Activated CD4-positive, alpha-beta T cell treated with anti-CD3 and anti-CD28 coated beads, Interleukin-2, amount 10 ng/mL, durations not matched to agents 7 days and 5 days (primary cell): ENCODE results near the gene MGME1. TPM values are rescaled to one million over a fixed set of nuclear protein-coding genes. Genes with fewer than 3 reads are reported as not detected.
A peak's percentile ranks its signal among the peaks of the same experiment; 100 is the strongest.

Source experiments
- CTCF ChIA-PET: fragments of 350-600 bp; sonication (Branson Sonifier 250); formaldehyde crosslinking; loops from one replicate; lab custom pipeline; 2021; ENCODE audit warnings: antibody characterized with exemption; lab: Charles Lee
- POLR2A ChIA-PET: fragments of 350-600 bp; sonication (Branson Sonifier 250); formaldehyde crosslinking; loops from one replicate; lab custom pipeline; 2021; ENCODE audit warnings: antibody characterized with exemption; lab: Charles Lee
- DNase-seq: peaks from one replicate; pipeline ENCODE4 v3.0.0-alpha.2; 2020
- H3K27ac Mint-ChIP-seq: one replicate; pipeline ENCODE4 v1.8.0; 2021; ENCODE audit warnings: mild to moderate bottlenecking, moderate library complexity, mixed read lengths
- H3K27me3 Mint-ChIP-seq: one replicate; pipeline ENCODE4 v1.8.0; 2021; ENCODE audit warnings: mixed read lengths
- H3K36me3 Mint-ChIP-seq: one replicate; pipeline ENCODE4 v1.8.0; 2021; ENCODE audit warnings: low read depth, mixed read lengths
- H3K4me1 Mint-ChIP-seq: one replicate; pipeline ENCODE4 v1.8.0; 2021; ENCODE audit warnings: mixed read lengths
- H3K4me3 Mint-ChIP-seq: one replicate; pipeline ENCODE4 v1.8.0; 2021; ENCODE audit warnings: mild to moderate bottlenecking, moderate library complexity, mixed read lengths
- H3K9me3 Mint-ChIP-seq: one replicate; pipeline ENCODE4 v1.8.0; 2021; ENCODE audit warnings: mixed read lengths
- total RNA-seq, 2 experiments: library from RNA; stranded (reverse); gene quantifications; one replicate each; pipeline ENCODE4 v1.2.3, GENCODE V29; 2021

Gene MGME1
- total RNA-seq = 10 to 100 TPM; 36.8 to 41.5 TPM

DNA sequence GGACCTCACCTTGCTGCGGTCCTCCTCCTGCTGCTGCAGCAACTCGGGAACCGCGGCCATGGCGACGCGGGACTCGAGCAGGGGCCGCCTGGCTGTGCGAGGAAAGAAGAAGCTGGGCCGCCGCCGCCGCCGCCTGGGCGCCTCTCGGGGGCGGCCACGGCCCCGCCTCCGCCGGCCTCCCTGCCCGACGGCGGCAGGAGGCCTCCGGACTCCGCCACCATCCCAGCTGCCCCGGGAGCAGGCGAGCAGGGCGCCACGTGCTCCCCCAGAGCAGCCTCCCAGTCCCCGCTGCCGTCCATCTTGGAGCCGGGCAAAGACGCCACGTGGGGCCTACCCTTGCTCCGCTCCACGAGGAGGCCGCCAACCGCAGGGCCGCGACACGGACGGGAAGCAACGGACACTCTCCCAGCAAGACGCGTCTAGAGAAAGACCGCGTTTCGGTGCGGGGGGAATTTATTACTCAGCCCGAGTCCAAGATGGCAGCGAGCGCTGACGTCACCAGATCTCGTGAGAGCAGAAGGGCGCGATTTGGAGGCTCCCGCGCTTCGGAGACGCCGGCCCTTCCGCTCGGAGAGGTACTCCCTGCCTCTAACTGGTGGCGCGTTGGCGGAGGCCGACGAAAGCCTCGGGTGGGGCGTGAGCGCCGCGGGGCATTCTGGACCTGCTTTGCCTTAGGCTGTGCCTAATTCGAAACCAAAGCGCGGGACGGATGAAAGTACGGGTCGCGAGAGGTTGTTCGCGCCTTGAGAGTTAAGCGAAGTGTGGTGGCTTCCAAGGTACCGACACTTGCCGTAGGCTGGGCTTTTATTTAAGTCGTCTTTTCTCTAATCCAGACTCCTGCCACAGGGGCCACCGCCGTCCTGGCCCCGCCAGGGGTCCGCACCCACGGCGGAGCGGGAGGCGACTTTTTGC is at the start of gene MGME1, which contains the start of gene SNX5:
Gene MGME1 (plus strand): TSS at position 653 of the 912 bp plus-strand sequence. CDS start 842 bp downstream, outside the sequence.
Gene SNX5 (minus strand): TSS at position 429 of the 912 bp plus-strand sequence. CDS start 369 bp downstream, at position 60.
- peaks cover 54% of the 10 kb centered on the region for H3K4me1 Mint-ChIP-seq
- peak within 1 kb of the TSS; percentile 95 for H3K27ac Mint-ChIP-seq
- H3K4me3 Mint-ChIP-seq = peak within 1 kb of the TSS; percentile 99
- H3K36me3 Mint-ChIP-seq = peaks cover 76% of the 10 kb centered on the region
- ChIA-PET POLR2A (interaction anchor here (0.6 to 1.0 kb wide), 2 partner anchors 24 to 286 kb away, joined by 4 read pairs; no protein-coding TSS in a partner anchor), CTCF (interaction anchor here (0.6 to 1.6 kb wide), 5 partner anchors 10 to 27 kb away, joined by 3 to 6 read pairs (median 4); no protein-coding TSS in a partner anchor)
- peaks cover 1% of the 10 kb centered on the region for H3K9me3 Mint-ChIP-seq
- H3K27me3 Mint-ChIP-seq = no peaks in the 10 kb centered on the region
- peak; percentile 100 for DNase-seq

GRCh38 chr20:17919149-17919548 is 49.7 kb upstream of the MGME1 start:
- H3K36me3 Mint-ChIP-seq = no peaks in the 10 kb centered on the region
- H3K27ac Mint-ChIP-seq = no peak overlapping the region
- H3K4me1 Mint-ChIP-seq = peaks cover 7% of the 10 kb centered on the region
- CTCF ChIA-PET = interaction anchor here (0.7 kb wide), 1 partner anchor 47 kb away, joined by 3 read pairs; no protein-coding TSS in a partner anchor
- H3K27me3 Mint-ChIP-seq = peaks cover 17% of the 10 kb centered on the region
- no peak overlapping the region for H3K4me3 Mint-ChIP-seq
- no peak for DNase-seq
- no peaks in the 10 kb centered on the region for H3K9me3 Mint-ChIP-seq
- POLR2A ChIA-PET = no interaction called here

GRCh38 chr20:17921774-17922173 is 47.0 kb upstream of the MGME1 start:
- Mint-ChIP-seq H3K9me3 (no peaks in the 10 kb centered on the region), H3K4me1 (peaks cover 3% of the 10 kb centered on the region), H3K27ac (no peak overlapping the region), H3K36me3 (no peaks in the 10 kb centered on the region), H3K27me3 (peaks cover 17% of the 10 kb centered on the region), H3K4me3 (no peak overlapping the region)
- DNase-seq = no peak
- ChIA-PET POLR2A (no interaction called here), CTCF (no interaction called here)

DNA sequence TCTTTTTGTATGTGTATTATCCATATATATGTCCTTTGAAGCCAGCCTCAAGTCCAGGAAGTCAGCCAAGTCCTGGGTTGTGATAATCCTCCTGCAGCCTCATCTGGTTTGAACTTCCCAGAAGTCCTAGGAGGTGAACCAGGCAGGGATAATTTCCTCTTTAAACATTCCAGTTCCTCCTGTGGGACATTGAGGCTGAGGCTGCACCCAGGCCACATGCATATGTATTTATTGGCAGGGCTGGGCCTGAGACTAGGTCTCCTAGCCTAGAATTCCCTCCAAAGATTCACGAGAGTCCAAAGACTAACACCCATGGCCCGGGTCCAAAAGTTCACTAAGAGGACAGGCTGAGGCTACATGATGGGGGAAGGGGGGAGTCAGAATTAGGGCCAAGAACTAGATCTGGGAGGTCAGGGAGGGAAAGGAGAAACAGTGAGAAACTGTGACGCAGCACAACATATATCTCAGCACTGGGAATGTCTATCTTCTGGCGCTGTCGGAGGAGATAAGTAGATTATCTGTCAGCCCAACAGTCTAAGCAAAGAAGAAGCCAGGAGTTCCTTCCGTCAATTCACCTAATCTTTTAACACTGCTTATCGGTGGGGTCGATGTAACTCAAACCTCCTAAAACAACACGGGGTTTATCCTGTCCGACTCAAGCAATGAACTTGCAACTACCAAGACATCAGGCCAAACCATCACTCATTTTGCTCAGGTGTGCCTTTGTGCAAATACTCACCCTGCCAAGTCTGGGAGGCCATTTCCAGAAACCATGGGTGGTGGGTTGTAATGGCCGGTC is 43.5 kb upstream of the MGME1 start:
- POLR2A ChIA-PET = no interaction called here
- CTCF ChIA-PET = interaction anchor here (0.8 kb wide), 1 partner anchor 22 kb away, joined by 3 read pairs; no protein-coding TSS in a partner anchor
- no peaks in the 10 kb centered on the region for H3K9me3 Mint-ChIP-seq
- H3K36me3 Mint-ChIP-seq = no peaks in the 10 kb centered on the region
- H3K27ac Mint-ChIP-seq = no peak overlapping the region
- H3K27me3 Mint-ChIP-seq = peaks cover 16% of the 10 kb centered on the region
- H3K4me1 Mint-ChIP-seq = no peaks in the 10 kb centered on the region
- no peak overlapping the region for H3K4me3 Mint-ChIP-seq
- no peak for DNase-seq

DNA sequence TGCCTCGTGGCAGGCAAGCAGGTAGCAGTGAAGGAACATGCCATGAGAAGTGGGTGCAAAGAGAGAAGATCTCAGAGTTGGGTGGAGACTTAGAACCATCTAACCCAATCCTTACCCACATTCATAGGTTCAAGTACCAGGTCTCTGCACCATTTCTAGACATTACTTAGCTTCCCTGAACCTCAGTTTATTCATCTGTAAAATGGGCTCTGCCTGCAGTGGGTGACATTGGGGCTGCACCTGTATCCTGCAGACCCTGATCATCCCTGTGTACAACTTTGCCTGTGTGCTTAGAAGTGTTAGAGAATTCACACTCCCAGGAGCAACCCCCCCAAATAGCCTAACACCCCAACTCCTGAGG is 42.9 kb upstream of the MGME1 start:
- ChIA-PET CTCF (no interaction called here), POLR2A (no interaction called here)
- Mint-ChIP-seq H3K27me3 (peaks cover 14% of the 10 kb centered on the region), H3K27ac (no peak overlapping the region), H3K36me3 (no peaks in the 10 kb centered on the region), H3K4me3 (no peak overlapping the region), H3K9me3 (no peaks in the 10 kb centered on the region), H3K4me1 (no peaks in the 10 kb centered on the region)
- DNase-seq = no peak

DNA sequence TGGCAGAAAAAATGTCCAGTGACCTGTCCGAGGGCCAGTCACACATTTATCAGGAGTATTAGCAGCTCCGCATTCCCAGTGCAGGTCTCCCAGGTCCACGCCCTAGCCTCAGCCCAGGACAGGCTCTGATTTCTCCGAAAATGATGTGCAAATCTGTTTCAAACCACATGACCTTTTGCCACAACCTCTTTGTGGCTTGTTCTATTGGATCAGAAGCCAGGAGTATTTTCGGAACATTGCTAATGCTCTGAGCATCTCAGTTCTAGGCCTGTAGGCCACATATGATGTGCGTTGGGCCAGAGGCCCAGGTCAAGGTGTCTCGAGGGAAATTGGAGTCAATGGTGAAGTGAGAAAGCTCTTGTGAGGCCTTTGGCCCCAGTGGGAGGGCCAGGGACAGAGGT is 40.6 kb upstream of the MGME1 start:
- Mint-ChIP-seq H3K4me1 (no peaks in the 10 kb centered on the region), H3K27ac (no peak overlapping the region), H3K4me3 (no peak overlapping the region), H3K36me3 (no peaks in the 10 kb centered on the region), H3K9me3 (no peaks in the 10 kb centered on the region), H3K27me3 (peaks cover 13% of the 10 kb centered on the region)
- no peak for DNase-seq
- POLR2A ChIA-PET = no interaction called here
- CTCF ChIA-PET = no interaction called here

DNA sequence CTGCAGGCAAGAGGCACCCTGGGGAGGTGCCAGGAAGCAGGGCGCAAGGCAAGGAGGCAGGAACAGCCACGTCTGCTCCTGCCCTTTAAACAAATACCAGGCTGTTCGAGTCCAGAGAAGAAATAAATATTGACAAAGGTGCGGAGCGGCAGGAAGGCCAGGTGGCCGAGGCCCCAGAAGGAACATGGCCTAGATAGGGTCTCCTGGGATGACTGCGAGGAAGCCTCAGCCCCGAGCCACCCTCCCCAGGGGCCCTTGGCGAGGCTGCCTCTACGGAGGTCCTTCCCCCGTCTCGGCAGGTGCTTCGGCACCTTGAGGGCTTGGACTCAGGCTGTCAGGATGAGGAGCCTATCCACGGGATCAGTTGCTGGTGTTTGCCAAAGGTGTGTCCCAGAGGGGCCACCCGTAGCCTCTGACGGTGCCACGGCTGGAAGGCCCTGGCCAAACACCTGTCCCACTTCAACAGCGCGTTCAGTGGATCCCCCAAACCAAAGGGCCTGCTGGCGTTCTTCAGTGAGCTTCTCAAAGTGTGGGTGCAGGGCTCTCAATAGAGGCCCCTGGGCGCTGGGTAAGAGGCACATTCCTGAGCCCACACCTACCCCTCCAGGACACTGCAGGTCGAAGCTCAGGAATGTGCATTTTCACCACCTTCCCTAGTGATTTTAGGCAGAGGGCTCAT is 40.0 kb upstream of the MGME1 start:
- Mint-ChIP-seq H3K27ac (no peak overlapping the region), H3K9me3 (no peaks in the 10 kb centered on the region), H3K4me3 (no peak overlapping the region), H3K27me3 (peaks cover 9% of the 10 kb centered on the region), H3K4me1 (no peaks in the 10 kb centered on the region), H3K36me3 (no peaks in the 10 kb centered on the region)
- DNase-seq = no peak
- ChIA-PET POLR2A (no interaction called here), CTCF (interaction anchor here (0.5 to 1.3 kb wide), 4 partner anchors 10 to 225 kb away, joined by 3 to 6 read pairs (median 4); no protein-coding TSS in a partner anchor)

DNA sequence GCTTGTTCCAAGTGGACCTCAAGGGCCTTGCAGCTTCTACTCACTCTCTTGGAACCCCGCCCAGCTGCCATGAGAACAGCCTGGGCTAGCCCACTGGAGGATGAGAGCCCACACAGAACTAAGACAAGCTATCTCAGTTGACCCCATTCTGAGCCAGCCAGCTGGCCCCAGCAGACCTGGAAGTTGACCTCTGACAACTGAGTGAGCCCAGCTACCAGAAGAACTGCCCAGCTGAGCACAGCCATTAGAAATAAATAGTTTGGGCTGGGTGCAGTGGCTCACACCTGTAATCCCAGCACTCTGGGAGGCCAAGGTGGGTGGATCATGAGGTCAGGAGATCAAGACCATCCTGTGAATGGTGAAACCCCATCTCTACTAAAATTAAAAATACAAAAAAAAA is 37.3 kb upstream of the MGME1 start:
- no peaks in the 10 kb centered on the region for H3K9me3 Mint-ChIP-seq
- H3K36me3 Mint-ChIP-seq = no peaks in the 10 kb centered on the region
- CTCF ChIA-PET = interaction anchor here (1.0 kb wide), 1 partner anchor 249 kb away, joined by 3 read pairs; the partner anchor contains the start of gene RRBP1
- DNase-seq = no peak
- H3K4me1 Mint-ChIP-seq = no peaks in the 10 kb centered on the region
- H3K4me3 Mint-ChIP-seq = no peak overlapping the region
- H3K27me3 Mint-ChIP-seq = peaks cover 3% of the 10 kb centered on the region
- POLR2A ChIA-PET = no interaction called here
- H3K27ac Mint-ChIP-seq = no peak overlapping the region

- DNase-seq = no peak
- POLR2A ChIA-PET = no interaction called here
- H3K27ac Mint-ChIP-seq = no peak overlapping the region
- H3K27me3 Mint-ChIP-seq = no peaks in the 10 kb centered on the region
- H3K36me3 Mint-ChIP-seq = no peaks in the 10 kb centered on the region
- CTCF ChIA-PET = no interaction called here
- H3K4me3 Mint-ChIP-seq = no peak overlapping the region
- no peaks in the 10 kb centered on the region for H3K9me3 Mint-ChIP-seq
- H3K4me1 Mint-ChIP-seq = no peaks in the 10 kb centered on the region
These were observed 36.4 kb upstream of the MGME1 start for GRCh38 chr20:17932396-17932795.

- CTCF ChIA-PET = interaction anchor here (1.0 kb wide), 1 partner anchor 55 kb away, joined by 3 read pairs; no protein-coding TSS in a partner anchor
- H3K27me3 Mint-ChIP-seq = no peaks in the 10 kb centered on the region
These were observed 35.7 kb upstream of the MGME1 start for GRCh38 chr20:17933121-17933520.

GRCh38 chr20:17933711-17934110 is 35.1 kb upstream of the MGME1 start:
- H3K9me3 Mint-ChIP-seq = no peaks in the 10 kb centered on the region
- H3K27me3 Mint-ChIP-seq = no peaks in the 10 kb centered on the region
- peaks cover under 1% of the 10 kb centered on the region for H3K4me1 Mint-ChIP-seq
- CTCF ChIA-PET = interaction anchor here (0.9 to 1.0 kb wide), 2 partner anchors 55 to 62 kb away, joined by 3 read pairs; no protein-coding TSS in a partner anchor
- no peak for DNase-seq
- no peak overlapping the region for H3K4me3 Mint-ChIP-seq
- H3K36me3 Mint-ChIP-seq = no peaks in the 10 kb centered on the region
- POLR2A ChIA-PET = no interaction called here
- no peak overlapping the region for H3K27ac Mint-ChIP-seq

More at GRCh38 chr20:17933121-17933520, 35.7 kb upstream of the MGME1 start:
- no peaks in the 10 kb centered on the region for H3K9me3 Mint-ChIP-seq
- no peak overlapping the region for H3K27ac Mint-ChIP-seq
- H3K36me3 Mint-ChIP-seq = no peaks in the 10 kb centered on the region
- POLR2A ChIA-PET = no interaction called here
- H3K4me3 Mint-ChIP-seq = no peak overlapping the region
- DNase-seq = no peak
- H3K4me1 Mint-ChIP-seq = no peaks in the 10 kb centered on the region
